CD4-positive, alpha-beta T cell treated with Interleukin-6 at 100 ng/mL for 8 hours (primary cell): ENCODE measurements around the gene INSM1.

Source experiments
- DNase-seq: peaks from one replicate; pipeline ENCODE4 v3.0.0-alpha.2; 2020; ENCODE audit warnings: mixed read lengths, low spot score

Gene INSM1

DNA sequence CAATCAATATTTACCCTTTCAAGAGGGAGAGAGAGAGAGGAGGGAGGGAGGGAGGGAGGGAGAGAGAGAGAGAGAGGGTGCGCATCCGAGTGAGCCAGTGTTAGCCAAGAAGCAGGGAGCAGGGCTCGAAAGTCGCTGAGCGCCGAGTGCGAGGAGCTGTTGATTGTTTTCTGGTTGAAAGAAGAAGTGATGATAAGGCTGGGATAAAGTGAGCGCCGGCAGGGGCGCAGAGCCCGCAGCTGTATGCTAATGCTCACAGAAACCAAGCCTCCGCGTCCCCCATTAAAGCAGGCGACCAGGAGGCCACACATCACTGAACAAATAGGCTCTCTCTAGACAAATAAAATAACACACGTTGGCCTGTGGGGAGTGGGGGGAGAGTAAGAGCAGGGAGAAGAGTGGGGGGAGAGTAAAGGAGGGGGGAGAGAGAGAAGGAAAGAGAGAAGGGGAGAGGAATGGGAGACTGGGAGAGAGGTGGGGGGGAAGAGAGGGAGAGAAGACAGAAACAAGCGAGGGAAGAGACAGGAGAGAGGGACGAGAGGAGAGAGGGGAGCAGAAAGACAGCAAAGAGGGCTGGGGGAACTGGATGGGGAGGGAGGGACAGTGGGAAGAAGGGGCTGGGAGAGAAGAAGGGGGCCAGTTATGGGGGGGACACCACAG, 5.0 kb upstream of the INSM1 start:
- DNase-seq: no peak

DNA sequence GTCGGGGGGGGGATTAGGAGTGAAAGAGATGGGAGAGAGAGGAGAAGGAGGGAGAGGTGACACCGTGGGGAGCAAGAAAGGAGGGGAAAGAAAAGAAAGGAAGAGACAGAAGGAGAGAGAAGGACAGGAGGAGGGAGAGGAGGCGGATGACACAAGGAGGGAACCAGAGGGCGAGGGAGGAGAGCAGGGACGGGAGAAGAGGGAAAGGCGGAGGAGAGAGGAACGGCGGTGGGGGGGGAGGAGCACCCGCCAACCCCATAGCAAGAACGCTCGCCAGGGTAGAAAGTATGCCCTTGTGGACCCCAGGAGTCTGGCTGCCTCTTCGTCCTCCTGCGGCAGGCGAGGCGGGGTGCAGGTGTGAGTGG, 4.5 kb upstream of the INSM1 start:
- no peak for DNase-seq

DNA sequence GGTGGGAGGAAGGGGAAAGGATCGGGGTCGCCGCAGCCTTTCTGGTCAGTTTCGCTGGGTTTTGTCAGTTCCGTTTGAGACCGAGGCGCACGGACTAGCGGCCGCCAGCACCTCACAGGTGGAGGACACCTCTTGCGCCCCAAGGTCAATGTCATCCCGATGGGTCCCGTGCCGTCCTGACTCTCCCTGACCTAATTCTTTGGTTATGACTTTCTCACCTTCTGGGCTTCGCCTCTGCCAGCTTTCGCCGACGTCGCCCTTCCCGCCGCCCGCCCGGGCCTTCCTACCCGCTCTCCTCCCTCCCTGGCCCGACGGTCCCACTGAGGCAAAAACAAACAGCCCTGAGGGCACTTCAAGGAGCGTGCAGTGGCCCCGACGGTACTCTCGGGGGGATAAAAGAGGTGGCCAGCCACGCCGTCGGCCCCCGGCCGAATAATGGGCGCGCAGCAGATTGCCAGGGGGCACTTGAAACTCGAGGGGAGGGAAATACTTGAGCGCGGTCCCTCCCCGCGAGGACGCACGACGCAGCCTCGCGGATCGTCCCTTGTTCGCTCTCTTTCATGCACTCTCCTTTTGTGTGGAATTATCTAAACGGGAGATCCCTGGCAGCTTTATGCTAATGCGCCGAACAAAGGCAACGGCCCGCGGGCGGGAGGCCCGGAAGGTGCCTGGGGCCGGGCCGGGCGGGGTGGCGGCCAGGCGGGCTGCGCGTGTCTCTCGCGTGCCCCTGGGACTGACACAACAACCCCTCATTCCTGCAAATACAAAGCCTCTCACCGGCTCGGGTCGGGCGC, 3.9 kb upstream of the INSM1 start:
- DNase-seq: no peak

DNA sequence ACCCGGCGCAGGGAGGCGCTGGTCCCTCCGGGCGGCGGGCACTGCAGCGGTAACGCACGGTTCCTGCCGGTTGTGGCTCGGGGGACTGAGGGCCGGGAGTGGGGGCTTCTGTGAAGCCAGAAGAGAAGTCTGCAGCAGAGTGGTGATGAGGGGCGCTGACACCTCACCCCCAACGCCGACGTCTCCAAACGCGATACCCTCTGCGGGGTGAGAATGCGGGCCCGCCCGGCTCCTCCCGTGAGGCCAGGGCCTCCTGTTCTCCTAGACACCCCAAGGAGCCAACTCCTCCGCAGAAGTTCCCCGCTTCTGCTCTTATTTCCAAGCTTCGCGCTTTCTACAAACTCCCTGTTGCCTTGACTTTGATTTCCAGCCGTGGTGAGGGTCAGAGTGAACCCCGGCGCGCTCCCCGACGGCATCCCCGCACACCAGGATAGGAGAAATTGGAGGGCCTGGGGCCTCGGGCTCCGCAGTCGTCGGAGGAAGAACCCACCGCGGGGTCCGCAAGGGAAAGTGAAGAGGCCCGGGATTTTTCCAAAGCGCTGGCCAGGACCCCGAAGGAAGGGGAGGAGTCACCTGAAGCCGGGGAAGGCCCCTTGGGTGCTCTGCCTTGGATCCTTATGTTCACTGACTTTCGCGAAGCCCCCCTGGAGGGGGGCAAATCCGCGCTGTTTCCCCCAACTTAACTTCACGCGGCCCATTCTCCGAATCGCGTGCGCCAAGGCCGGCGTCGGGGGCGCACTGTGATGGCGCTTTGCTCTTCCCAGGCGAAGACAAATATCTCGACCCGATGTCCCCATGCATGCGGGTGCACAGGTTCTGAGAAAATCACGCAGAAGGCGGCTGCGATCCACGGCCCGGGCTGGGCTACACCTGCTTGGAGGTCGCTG, 3.1 kb upstream of the INSM1 start:
- DNase-seq: no peak

DNA sequence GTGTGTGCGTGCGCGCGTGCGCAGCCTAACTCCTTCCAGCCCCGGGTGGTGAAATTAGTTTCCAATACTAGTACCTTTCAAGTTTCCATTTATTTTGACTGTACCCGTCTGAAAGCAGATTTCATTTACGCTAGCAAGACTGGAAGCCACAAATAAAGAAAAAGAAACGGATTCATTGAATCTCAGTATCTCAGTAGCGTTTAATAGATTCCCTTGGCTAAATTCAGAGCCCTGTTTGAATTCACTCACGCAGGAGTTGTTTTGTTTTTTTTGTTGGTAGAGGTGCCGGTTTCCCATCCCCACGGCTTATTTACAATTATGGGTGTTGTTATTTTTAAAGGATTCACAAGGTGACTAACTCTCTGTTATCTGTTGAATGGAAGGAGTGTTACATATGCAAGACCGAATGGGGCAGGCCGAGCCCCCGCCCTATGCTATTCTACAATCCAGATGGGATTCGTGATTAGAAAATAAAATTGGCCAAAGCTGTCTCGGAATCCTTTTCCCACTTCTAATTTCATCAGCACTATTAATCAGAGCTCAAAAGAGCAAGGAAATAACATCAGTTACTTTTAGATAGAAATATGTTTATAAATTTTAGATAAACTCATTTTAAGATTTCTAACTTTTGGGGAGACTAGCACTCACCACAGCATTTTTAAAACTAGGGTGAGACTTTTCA, 2.3 kb upstream of the INSM1 start:
- no peak for DNase-seq

DNA sequence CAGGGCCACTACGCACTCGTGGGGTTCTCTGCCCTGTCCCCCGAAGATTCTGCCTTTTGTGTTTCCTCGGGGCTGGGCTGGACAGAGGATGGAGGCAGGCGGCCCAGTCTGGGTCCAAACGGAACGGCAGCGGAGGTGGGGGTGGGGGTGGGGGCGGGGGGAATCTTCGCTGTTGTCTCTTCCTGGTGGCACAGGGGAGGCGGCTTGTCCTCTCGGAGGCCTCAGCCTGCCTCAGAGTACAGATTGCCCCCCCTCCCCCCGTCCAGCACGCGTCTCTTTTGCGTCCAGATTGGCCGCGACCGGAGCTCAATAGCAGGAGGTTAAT, 1.4 kb upstream of the INSM1 start:
- DNase-seq: no peak

DNA sequence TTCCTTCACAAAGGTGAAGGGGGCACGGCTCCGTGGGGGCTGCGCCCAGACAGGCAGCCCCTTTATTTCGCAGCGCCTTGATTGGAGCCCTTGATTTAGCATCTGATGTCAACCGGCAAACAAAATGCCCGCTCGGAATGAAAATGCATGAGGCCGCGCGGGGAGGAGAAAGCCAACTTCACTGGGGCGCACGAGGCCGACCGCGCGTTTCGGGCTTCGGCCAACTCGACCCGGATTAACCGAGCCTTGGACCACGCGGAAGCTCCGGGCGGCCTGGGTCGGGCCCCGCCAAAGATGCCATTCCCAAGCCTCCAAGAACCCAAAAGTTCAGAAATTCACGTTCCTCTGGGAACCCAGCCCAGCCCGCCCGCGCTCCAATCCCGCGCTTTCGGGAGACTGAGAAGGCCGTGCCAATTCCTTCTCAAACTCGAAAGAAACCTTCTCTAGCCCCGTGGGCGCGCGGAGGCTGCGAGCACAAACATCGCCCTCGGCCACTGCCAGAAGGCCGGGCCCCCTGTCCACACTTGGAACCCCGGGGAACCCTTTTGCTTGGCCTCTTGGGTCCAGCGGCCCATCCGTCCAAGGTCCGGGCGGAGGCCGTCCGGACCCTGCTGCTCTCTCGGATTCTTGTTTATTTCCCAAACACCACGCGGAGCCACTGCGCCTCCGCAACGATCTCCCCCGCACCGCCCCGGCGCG, 879 bp upstream of the INSM1 start:
- DNase-seq: no peak

DNA sequence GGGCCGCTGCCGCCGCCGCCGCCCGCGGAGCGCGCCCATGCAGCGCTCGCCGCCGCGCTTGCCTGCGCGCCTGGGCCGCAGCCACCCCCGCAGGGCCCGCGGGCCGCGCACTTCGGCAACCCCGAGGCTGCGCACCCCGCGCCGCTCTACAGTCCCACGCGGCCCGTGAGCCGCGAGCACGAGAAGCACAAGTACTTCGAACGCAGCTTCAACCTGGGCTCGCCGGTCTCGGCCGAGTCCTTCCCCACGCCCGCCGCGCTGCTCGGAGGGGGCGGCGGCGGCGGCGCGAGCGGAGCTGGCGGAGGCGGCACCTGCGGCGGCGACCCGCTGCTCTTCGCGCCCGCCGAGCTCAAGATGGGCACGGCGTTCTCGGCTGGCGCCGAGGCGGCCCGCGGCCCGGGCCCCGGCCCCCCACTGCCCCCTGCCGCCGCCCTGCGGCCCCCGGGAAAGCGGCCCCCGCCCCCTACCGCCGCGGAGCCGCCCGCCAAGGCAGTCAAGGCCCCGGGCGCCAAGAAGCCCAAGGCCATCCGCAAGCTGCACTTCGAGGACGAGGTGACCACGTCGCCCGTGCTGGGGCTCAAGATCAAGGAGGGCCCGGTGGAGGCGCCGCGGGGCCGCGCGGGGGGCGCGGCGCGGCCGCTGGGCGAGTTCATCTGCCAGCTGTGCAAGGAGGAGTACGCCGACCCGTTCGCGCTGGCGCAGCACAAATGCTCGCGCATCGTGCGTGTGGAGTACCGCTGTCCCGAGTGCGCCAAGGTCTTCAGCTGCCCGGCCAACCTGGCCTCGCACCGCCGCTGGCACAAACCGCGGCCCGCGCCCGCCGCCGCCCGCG, 730 bp downstream of the INSM1 start:
- DNase-seq: no peak

DNA sequence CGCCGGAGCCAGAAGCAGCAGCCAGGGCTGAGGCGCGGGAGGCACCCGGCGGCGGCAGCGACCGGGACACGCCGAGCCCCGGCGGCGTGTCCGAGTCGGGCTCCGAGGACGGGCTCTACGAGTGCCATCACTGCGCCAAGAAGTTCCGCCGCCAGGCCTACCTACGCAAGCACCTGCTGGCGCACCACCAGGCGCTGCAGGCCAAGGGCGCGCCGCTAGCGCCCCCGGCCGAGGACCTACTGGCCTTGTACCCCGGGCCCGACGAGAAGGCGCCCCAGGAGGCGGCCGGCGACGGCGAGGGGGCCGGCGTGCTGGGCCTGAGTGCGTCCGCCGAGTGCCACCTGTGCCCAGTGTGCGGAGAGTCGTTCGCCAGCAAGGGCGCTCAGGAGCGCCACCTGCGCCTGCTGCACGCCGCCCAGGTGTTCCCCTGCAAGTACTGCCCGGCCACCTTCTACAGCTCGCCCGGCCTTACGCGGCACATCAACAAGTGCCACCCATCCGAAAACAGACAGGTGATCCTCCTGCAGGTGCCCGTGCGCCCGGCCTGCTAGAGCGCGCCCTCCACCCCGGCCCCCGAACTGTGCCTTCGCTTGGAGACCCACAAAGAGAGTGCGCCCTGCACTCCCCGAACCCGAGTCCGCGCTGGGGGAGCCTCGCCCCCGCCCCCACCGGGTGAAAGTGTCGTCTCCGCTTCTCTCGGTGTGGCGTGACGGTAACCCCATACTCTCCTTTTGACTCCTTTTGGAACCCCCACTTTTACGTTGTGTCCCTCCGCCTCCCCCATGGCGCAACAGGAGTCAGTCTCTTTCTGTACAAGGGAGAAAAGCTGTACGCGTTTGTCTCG, 1.6 kb downstream of the INSM1 start:
- no peak for DNase-seq

DNA sequence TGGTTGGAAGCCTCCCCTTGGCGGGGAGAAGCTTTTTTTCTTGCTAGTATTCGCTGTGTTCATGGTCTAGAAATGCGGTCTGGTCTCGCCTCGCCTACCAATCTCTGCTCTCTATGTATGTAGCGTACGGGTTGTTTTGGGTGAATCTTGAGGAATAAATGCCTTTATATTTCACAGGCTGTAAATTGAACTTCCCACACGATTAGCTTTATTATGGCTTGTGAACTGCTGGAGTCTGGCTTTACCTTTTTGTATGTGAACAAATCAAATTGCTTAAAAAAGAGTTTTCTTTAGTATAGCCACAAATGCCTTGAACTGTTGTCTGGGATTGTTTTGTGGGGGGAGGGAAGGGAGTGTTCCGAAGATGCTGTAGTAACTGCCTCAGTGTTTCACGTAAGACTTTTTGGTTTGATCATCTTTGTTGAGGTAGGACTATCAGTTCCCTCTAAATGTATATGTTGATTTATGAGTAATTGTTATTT, 2.2 kb downstream of the INSM1 start:
- no peak for DNase-seq

DNA sequence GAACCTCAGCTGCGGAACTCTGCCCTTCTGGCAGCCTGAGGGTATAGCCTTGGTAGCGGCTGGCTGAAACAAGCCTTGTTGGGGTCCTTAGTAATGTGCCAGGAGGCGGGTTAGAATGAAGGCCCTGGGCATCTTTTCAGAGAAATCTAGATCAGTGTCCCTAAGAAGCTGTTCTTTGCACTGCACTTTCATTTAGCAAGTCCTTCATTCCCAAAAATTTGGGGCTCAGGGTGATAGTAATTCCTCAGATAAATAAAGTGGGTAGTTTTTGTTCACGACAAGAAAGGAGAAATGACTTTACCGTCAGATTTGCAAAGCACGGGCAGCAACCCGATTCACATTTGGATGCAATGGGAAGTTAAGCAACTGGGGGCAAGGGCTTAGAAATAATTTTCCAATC, 3.2 kb downstream of the INSM1 start:
- no peak for DNase-seq

DNA sequence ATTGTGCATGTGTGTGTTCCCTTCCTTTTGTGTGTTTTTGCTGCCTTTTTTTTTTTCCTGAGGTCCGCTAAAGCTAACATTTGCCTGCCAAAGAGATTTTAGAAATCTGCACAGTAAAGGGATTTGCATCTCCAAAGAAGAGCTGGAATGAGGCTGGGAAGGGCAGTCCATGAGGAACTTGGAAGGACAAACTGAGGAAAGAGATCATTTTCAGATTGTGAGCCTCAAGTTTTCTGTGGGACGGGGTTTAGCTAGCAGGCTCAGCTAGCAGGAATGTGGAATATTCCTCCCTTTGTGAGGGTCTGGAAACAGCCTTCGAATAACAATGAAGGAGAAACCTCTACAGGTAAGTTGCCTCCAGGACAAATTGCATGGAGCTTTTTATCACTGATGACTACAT, 3.8 kb downstream of the INSM1 start:
- no peak for DNase-seq

DNA sequence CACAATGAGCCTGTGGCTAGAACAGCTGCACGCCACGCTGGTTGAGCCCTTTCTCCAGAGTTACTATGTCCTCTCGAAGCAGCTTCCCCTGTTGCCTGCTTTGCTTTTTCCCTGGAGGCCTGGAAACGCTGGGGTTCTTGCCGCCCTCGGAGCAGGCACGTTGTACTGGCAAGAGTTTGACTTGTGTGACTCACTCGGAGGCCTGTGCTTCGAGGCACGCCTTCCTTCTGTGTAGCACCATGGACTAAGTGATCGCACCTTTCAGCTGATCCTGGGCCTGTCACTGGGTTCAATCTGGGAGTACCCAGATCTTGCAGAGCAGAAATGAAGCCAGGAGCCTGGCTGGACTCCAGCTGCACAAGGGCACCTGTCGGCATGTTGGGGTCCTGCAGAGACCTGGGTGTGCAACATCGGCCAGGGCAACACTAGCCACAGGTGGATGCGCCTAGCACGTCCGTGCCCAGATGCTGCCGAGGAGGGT, 5.2 kb downstream of the INSM1 start:
- DNase-seq: no peak

DNA sequence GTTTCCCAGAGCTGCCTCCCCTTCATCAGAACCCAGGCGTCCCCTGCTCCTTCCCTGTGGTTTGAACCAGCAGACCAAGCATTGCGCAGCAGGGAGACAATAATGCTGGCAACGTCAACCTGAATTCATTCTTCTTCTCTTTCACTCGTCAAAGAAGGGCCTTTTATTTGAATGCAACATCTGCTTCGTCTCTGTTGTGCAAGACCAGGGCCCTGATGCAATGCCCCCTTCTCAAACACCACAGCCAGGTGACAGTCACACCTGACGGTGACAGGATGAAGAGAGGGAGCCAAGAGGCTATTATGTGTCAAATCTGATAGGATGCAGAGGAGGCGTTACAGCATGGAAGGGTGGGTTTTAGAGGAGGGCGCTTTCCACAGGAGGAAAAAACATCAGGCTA, 8.0 kb downstream of the INSM1 start:
- DNase-seq: no peak

DNA sequence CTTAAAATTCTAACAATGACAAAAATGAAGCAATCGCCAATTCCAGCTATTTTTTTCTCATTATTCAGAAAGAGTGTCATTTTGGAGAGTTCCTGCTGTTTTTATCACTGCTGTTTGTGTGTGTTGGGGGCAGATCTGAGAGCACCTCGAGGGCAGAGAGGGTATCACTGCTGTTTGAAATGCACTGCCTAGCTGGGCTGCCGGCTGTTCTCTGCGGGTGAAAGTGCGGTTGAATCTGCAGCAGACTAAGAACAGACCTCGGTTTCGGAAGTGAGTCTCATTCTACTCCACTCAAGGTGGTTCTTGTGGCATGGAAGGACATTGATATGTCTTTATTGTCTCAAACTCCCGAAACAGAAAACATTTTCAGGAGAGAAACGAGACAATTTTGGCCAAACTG, 18.3 kb downstream of the INSM1 start:
- DNase-seq: no peak

DNA sequence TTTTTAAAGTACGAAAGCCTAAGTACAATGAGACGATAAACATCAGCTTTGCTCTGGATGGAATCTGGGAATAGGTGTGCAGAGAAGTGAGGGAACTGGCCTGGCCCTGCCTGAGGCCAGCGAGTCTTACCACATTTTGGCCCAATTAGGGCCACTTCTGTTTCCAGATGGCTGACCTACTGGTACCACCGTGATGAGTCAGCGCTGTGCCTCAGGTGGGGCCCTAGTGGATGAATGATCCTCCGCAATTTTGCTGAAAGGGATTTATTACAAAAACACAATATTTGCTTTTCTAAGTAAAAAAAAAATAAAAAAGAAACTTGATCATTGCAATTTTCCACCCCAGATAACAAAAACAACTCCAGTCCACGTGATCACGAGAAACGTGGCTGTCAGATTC, 22.5 kb downstream of the INSM1 start:
- DNase-seq: no peak

DNA sequence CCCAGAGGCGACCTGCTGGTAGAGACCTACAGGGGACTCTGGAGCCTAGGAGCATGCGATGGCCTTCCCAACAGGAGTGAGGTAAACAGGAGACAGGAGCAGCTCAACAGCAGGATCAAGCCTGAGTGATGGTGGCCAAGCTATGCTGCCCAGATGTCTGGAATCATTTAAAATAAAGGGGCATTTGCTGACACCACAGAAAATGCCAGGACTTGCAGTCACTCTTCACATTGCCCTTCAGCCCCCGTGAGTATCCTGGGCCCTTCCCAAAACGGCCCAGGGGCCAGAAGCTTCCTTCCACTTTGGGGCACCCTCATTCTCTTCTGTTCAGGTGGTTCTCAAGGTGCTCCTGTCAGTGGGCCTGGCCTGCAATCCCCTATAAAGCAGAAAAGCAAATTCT, 23.2 kb downstream of the INSM1 start:
- DNase-seq: no peak

DNA sequence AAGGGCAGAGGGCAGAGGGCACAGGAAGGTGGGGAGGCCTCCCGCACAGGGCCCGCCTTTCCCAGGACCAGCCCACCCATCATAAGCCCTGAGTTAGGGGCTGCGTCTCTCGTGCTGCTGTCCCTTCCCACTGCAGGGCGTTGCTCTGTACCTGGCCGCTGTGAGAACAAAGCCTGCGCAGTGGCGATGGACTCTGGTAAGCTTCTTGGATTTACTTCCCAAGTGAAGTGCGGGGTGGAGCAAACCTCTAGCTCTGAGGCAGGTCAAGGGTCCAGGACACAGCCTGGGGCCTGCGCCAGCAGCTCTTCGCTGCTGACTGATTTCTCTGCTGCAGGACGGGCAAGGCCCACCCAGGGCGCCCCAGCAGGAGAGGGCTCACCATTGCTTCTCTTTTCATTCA, 23.9 kb downstream of the INSM1 start:
- no peak for DNase-seq

DNA sequence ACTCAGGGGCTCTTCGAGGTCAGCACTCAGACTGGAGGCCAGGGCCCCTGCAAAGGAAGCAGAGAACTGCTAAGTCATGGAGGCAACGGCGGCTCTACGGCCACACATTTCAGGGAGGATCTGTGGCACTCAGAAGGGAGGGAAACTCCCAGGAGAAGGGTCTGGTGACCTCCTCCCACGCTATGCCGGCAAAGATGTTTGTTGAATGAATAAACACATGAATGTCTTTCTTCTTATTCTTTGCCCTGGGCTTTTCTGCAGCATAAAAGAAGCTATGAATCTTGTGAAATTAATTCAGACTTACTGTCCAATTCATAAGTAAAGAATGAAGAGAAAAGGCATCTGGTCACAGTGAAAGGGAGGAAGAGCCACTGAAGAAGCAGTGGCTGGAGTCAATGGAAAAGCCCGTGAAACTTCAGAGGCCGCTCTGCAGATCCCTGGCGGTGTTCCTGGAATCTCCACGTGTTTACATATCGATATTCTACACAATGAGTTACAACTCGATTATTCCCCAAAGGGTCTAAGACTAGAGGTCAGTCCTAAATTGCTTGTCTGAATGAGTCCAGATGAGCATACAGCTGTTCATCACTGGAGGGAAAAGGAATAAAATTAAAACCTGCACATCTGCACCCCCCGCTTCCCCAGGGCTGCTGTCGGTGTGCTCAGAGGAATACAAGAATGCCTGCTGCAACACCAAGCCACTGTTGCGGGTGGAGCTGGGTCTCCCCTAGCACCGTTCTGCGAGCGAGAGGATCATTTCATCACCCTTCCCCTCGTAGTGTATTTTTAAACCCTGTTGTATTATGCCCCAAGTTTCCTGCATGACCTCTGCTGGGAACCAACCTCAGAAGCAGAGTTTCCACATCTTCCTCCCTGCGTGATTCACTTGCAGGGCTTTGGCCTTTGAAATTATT, 25.6 kb downstream of the INSM1 start:
- DNase-seq: no peak
